HG03469 (cell line): ENCODE measurements around the gene PTPRN2.
"Not testable (repeated sequence)": the region's sequence is repeated elsewhere in the genome, so short reads cannot be mapped to it uniquely, and the experiment has no call there.

Experiments
- ATAC-seq: cut with Tn5 transposase; IDR thresholded peaks from one replicate; pipeline ENCODE4 v1.9.1; 2021; ENCODE audit warnings: mild to moderate bottlenecking, moderate library complexity, moderate number of reproducible peaks; ENCODE audit not compliant: unreplicated experiment

The PTPRN2 gene

GRCh38 chr7:157996359-157997079 lies 591.1 kb downstream of the PTPRN2 start:
- no peak for ATAC-seq

GRCh38 chr7:157995815-157996214 lies 591.8 kb downstream of the PTPRN2 start:
- ATAC-seq: no peak

- no peak for ATAC-seq
Observed at GRCh38 chr7:157994319-157994718, 593.3 kb downstream of the PTPRN2 start.

- no peak for ATAC-seq
Observed at GRCh38 chr7:157993406-157994105, 594.1 kb downstream of the PTPRN2 start.

- no peak for ATAC-seq
Observed at GRCh38 chr7:157992511-157993160, 595.0 kb downstream of the PTPRN2 start.

- no peak for ATAC-seq
Observed at GRCh38 chr7:157991761-157992160, 595.9 kb downstream of the PTPRN2 start.

- no peak for ATAC-seq
Observed at GRCh38 chr7:157991351-157991750, 596.3 kb downstream of the PTPRN2 start.

- no peak for ATAC-seq
Observed at GRCh38 chr7:157990881-157991250, 596.8 kb downstream of the PTPRN2 start.

- no peak for ATAC-seq
Observed at GRCh38 chr7:157990226-157990880, 597.3 kb downstream of the PTPRN2 start.

GRCh38 chr7:157989589-157989988 lies 598.0 kb downstream of the PTPRN2 start:
- no peak for ATAC-seq

GRCh38 chr7:157987906-157988305 lies 599.7 kb downstream of the PTPRN2 start:
- no peak for ATAC-seq

- no peak for ATAC-seq
Observed at GRCh38 chr7:157986051-157986450, 601.6 kb downstream of the PTPRN2 start.

- no peak for ATAC-seq
Observed at GRCh38 chr7:157985636-157986035, 602.0 kb downstream of the PTPRN2 start.

- ATAC-seq: no peak
Observed at GRCh38 chr7:157984423-157985163, 603.0 kb downstream of the PTPRN2 start.

- ATAC-seq: no peak
Observed at GRCh38 chr7:157983502-157984422, 603.9 kb downstream of the PTPRN2 start.

- no peak for ATAC-seq
Observed at GRCh38 chr7:157981778-157982177, 605.8 kb downstream of the PTPRN2 start.

- ATAC-seq: no peak
Observed at GRCh38 chr7:157980774-157981173, 606.8 kb downstream of the PTPRN2 start.

- ATAC-seq: not testable (repeated sequence)
Observed at GRCh38 chr7:157980341-157980731, 607.3 kb downstream of the PTPRN2 start.

- ATAC-seq: no peak
Observed at GRCh38 chr7:157979636-157980340, 607.8 kb downstream of the PTPRN2 start.
